Measurements from ENCODE around the gene C15orf40. TPM values are rescaled to one million over a fixed set of nuclear protein-coding genes. Genes with fewer than 3 reads are reported as not detected.

The C15orf40 gene
- total and polyA plus RNA-seq, 4 donors, result 7.3 to 25.2 (median 11.3) TPM

DNA sequence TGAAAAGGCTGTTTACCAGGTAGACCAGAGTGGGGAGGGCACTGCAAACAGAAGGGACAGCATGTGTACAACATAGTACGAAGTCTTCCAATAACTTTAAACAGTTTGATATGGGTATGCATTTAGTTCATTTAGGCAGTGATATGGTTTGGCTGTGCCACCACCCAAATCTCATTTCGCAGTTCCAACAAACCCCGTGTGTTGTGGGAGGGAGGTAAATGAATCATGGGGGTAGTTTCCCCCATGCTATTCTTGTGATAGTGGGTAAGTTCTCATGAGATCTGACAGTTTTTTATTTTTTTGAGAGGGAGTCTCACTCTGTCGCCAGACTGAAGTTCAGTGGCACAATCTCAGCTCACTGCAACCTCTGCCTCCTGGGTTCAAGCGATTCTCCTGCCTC is 33.0 kb downstream of the C15orf40 start:
- no peak for DNase-seq (ENCODE audit: low spot score)
- WGBS, result 95% methylated on average over 5 of the region's 5 CpGs
- H3K27ac ChIP-seq (ENCODE audit: low read depth in 1 of 2, low read length in 2 of 2), result no peak overlapping the region
- no peaks in the 10 kb centered on the region for H3K4me1 ChIP-seq (ENCODE audit: control insufficient read depth in 4 of 4, insufficient read depth in 4 of 4, low read length in 3 of 4)
- H3K36me3 ChIP-seq (ENCODE audit: control insufficient read depth in 4 of 4, insufficient read depth in 3 of 4, low read depth in 1 of 4, low read length in 3 of 4), result no peaks in the 10 kb centered on the region
- no peak overlapping the region for H3K4me3 ChIP-seq (ENCODE audit: low read depth in 1 of 3, low read length in 3 of 3)
- H3K9me3 ChIP-seq (ENCODE audit: control insufficient read depth in 4 of 4, low read length in 3 of 4), result no peaks in the 10 kb centered on the region
- H3K9ac ChIP-seq (ENCODE audit: low read depth in 1 of 2, low read length in 2 of 2), result no peak overlapping the region
- H3K27me3 ChIP-seq (ENCODE audit: control insufficient read depth in 4 of 4, insufficient read depth in 4 of 4, low read length in 3 of 4), result no peaks in the 10 kb centered on the region
- TF ChIP-seq RXRA (IDR thresholded peaks at IDR 0.05), result no peak

DNA sequence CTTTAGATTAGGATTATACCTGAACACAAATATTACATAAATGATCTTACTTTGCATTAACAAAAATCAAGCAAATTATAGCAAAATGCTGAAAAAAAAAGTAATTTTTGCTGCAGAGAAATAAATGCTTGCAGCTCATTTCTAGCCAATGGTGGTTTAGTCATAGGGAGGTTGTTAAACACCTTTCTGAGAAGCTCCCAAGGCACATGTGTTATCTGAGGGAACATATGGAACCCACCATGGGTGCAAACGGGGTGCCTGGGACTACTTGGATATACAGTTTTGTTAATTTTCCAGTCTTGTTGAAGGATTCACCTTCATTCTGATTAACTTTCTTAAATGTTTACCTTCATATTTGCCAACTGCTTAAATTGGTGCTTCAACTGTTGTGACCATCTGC is 34.4 kb downstream of the C15orf40 start:
- Histone ChIP-seq H3K9ac (ENCODE audit: low read depth in 1 of 2, low read length in 2 of 2) (no peak overlapping the region), H3K4me3 (ENCODE audit: low read depth in 1 of 3, low read length in 3 of 3) (no peak overlapping the region), H3K27me3 (ENCODE audit: control insufficient read depth in 4 of 4, insufficient read depth in 4 of 4, low read length in 3 of 4) (no peaks in the 10 kb centered on the region), H3K36me3 (ENCODE audit: control insufficient read depth in 4 of 4, insufficient read depth in 3 of 4, low read depth in 1 of 4, low read length in 3 of 4) (no peaks in the 10 kb centered on the region), H3K4me1 (ENCODE audit: control insufficient read depth in 4 of 4, insufficient read depth in 4 of 4, low read length in 3 of 4) (peaks cover 0 to 13% (median 10%) of the 10 kb centered on the region in 4 donors), H3K27ac (ENCODE audit: low read depth in 1 of 2, low read length in 2 of 2) (no peak overlapping the region), H3K9me3 (ENCODE audit: control insufficient read depth in 4 of 4, low read length in 3 of 4) (no peaks in the 10 kb centered on the region)
- no peak for DNase-seq (ENCODE audit: low spot score)
- 94% methylated on average over 1 of the region's 1 CpG for WGBS
- TF ChIP-seq, protein P1, sequence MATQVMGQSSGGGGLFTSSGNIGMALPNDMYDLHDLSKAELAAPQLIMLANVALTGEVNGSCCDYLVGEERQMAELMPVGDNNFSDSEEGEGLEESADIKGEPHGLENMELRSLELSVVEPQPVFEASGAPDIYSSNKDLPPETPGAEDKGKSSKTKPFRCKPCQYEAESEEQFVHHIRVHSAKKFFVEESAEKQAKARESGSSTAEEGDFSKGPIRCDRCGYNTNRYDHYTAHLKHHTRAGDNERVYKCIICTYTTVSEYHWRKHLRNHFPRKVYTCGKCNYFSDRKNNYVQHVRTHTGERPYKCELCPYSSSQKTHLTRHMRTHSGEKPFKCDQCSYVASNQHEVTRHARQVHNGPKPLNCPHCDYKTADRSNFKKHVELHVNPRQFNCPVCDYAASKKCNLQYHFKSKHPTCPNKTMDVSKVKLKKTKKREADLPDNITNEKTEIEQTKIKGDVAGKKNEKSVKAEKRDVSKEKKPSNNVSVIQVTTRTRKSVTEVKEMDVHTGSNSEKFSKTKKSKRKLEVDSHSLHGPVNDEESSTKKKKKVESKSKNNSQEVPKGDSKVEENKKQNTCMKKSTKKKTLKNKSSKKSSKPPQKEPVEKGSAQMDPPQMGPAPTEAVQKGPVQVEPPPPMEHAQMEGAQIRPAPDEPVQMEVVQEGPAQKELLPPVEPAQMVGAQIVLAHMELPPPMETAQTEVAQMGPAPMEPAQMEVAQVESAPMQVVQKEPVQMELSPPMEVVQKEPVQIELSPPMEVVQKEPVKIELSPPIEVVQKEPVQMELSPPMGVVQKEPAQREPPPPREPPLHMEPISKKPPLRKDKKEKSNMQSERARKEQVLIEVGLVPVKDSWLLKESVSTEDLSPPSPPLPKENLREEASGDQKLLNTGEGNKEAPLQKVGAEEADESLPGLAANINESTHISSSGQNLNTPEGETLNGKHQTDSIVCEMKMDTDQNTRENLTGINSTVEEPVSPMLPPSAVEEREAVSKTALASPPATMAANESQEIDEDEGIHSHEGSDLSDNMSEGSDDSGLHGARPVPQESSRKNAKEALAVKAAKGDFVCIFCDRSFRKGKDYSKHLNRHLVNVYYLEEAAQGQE (IDR thresholded peaks at IDR 0.05), result no peak
- no peak for TF ChIP-seq NR2F2 (IDR thresholded peaks at IDR 0.05)
- TF ChIP-seq FOXA2 (IDR thresholded peaks at IDR 0.05), result no peak
- TF ChIP-seq, protein P2, sequence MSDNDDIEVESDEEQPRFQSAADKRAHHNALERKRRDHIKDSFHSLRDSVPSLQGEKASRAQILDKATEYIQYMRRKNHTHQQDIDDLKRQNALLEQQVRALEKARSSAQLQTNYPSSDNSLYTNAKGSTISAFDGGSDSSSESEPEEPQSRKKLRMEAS (IDR thresholded peaks at IDR 0.05), result no peak
- no peak for TF ChIP-seq HNF4G (IDR thresholded peaks at IDR 0.05)
- no peak for TF ChIP-seq EGR1 (IDR thresholded peaks at IDR 0.05; ENCODE audit: low read depth in 2 of 2)
- TF ChIP-seq GABPA (IDR thresholded peaks at IDR 0.05 in 1 of 2, conservative IDR thresholded peaks at IDR 0.05 in 1 of 2), result no peak
- TF ChIP-seq RAD21 (IDR thresholded peaks at IDR 0.05), result no peak
- TF ChIP-seq, protein P3, sequence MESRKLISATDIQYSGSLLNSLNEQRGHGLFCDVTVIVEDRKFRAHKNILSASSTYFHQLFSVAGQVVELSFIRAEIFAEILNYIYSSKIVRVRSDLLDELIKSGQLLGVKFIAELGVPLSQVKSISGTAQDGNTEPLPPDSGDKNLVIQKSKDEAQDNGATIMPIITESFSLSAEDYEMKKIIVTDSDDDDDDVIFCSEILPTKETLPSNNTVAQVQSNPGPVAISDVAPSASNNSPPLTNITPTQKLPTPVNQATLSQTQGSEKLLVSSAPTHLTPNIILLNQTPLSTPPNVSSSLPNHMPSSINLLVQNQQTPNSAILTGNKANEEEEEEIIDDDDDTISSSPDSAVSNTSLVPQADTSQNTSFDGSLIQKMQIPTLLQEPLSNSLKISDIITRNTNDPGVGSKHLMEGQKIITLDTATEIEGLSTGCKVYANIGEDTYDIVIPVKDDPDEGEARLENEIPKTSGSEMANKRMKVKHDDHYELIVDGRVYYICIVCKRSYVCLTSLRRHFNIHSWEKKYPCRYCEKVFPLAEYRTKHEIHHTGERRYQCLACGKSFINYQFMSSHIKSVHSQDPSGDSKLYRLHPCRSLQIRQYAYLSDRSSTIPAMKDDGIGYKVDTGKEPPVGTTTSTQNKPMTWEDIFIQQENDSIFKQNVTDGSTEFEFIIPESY (IDR thresholded peaks at IDR 0.05), result no peak
- TF ChIP-seq FOXA1 (IDR thresholded peaks at IDR 0.05), result no peak
- TF ChIP-seq HNF4A (conservative IDR thresholded peaks at IDR 0.05), result no peak
- TF ChIP-seq, protein P4, sequence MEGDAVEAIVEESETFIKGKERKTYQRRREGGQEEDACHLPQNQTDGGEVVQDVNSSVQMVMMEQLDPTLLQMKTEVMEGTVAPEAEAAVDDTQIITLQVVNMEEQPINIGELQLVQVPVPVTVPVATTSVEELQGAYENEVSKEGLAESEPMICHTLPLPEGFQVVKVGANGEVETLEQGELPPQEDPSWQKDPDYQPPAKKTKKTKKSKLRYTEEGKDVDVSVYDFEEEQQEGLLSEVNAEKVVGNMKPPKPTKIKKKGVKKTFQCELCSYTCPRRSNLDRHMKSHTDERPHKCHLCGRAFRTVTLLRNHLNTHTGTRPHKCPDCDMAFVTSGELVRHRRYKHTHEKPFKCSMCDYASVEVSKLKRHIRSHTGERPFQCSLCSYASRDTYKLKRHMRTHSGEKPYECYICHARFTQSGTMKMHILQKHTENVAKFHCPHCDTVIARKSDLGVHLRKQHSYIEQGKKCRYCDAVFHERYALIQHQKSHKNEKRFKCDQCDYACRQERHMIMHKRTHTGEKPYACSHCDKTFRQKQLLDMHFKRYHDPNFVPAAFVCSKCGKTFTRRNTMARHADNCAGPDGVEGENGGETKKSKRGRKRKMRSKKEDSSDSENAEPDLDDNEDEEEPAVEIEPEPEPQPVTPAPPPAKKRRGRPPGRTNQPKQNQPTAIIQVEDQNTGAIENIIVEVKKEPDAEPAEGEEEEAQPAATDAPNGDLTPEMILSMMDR (IDR thresholded peaks at IDR 0.05; ENCODE audit: low read depth, low read length, missing input control), result no peak
- TF ChIP-seq SP1 (IDR thresholded peaks at IDR 0.05), result no peak

All from liver (tissue), 9 donors.